Esophagus squamous epithelium (tissue), 4 donors: ENCODE data around the gene KLHL29.

ENCODE experiments used
- POLR2A ChIP-seq, 4 donors: fragments of 450-650 bp; IDR thresholded peaks; one replicate each; pipeline ENCODE4 v1.6.1; 2017; ENCODE audit warnings: antibody characterized with exemption in 4 of 4, mild to moderate bottlenecking in 4 of 4, moderate library complexity in 3 of 4
- TF ChIP-seq, protein P1 (sequence below), 6 experiments: fragments of 450-650 bp in 4 of 6; fragments of 200-600 bp in 2 of 6; sonication (generic) in 2 of 6; IDR thresholded peaks; one replicate each; pipeline ENCODE4 v1.5.1; 2016 to 2019; ENCODE audit warnings: antibody characterized with exemption in 6 of 6, mild to moderate bottlenecking in 4 of 6, moderate library complexity in 4 of 6

GRCh38 chr2:23563151-23563550, 178.2 kb downstream of the KLHL29 start:
- TF ChIP-seq, protein P1, sequence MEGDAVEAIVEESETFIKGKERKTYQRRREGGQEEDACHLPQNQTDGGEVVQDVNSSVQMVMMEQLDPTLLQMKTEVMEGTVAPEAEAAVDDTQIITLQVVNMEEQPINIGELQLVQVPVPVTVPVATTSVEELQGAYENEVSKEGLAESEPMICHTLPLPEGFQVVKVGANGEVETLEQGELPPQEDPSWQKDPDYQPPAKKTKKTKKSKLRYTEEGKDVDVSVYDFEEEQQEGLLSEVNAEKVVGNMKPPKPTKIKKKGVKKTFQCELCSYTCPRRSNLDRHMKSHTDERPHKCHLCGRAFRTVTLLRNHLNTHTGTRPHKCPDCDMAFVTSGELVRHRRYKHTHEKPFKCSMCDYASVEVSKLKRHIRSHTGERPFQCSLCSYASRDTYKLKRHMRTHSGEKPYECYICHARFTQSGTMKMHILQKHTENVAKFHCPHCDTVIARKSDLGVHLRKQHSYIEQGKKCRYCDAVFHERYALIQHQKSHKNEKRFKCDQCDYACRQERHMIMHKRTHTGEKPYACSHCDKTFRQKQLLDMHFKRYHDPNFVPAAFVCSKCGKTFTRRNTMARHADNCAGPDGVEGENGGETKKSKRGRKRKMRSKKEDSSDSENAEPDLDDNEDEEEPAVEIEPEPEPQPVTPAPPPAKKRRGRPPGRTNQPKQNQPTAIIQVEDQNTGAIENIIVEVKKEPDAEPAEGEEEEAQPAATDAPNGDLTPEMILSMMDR (IDR thresholded peaks at IDR 0.05) = no peak
- no peak for TF ChIP-seq POLR2A (IDR thresholded peaks at IDR 0.05)
